DOHH2 (cell line): ENCODE results near the gene PRPF38B.
"Not testable (repeated sequence)": the region's sequence is repeated elsewhere in the genome, so short reads cannot be mapped to it uniquely, and the experiment has no call there.

Experiments
- H3F3A ChIP-seq: fragments of 200-600 bp; sonication (generic), shearing (Covaris generic); 2 replicates; pipeline ENCODE4 v1.6.0; 2016; ENCODE audit warnings: antibody characterized with exemption, mild to moderate bottlenecking; ENCODE audit not compliant: control insufficient read depth, insufficient read depth
- H3K27ac ChIP-seq: fragments of 200-600 bp; sonication (generic); 2 replicates; pipeline ENCODE4 v1.5.1; 2014; ENCODE audit warnings: low read depth, mild to moderate bottlenecking, low read length, moderate library complexity
- H3K27me3 ChIP-seq: fragments of 200-600 bp; sonication (generic); 2 replicates; pipeline ENCODE4 v1.6.1; 2014; ENCODE audit warnings: mild to moderate bottlenecking, low read length, mixed read lengths; ENCODE audit not compliant: control insufficient read depth
- H3K36me3 ChIP-seq: fragments of 200-600 bp; sonication (generic); 2 replicates; pipeline ENCODE4 v1.6.1; 2014; ENCODE audit warnings: mild to moderate bottlenecking, low read length, moderate library complexity, mixed read lengths; ENCODE audit not compliant: control insufficient read depth
- H3K4me1 ChIP-seq: fragments of 200-600 bp; sonication (generic); 2 replicates; pipeline ENCODE4 v1.6.1; 2014; ENCODE audit warnings: mild to moderate bottlenecking, low read length, mixed read lengths; ENCODE audit not compliant: control insufficient read depth
- H3K4me2 ChIP-seq: fragments of 200-600 bp; sonication (generic); 2 replicates; pipeline ENCODE4 v1.6.0; 2014; ENCODE audit warnings: mild to moderate bottlenecking, low read length, moderate library complexity
- H3K4me3 ChIP-seq: fragments of 200-600 bp; sonication (generic); 2 replicates; pipeline ENCODE4 v1.5.1; 2014; ENCODE audit warnings: mild to moderate bottlenecking, low read length, mixed read lengths
- H3K79me2 ChIP-seq: fragments of 200-600 bp; sonication (generic); 2 replicates; pipeline ENCODE4 v1.6.1; 2014; ENCODE audit warnings: mild to moderate bottlenecking, low read length, mixed read lengths; ENCODE audit not compliant: control insufficient read depth
- H3K9me2 ChIP-seq: fragments of 200-600 bp; sonication (generic); replicated peaks from 2 replicates; pipeline ENCODE4 v1.6.1; 2014; ENCODE audit warnings: mild to moderate bottlenecking, low read length, mixed read lengths; ENCODE audit not compliant: control insufficient read depth
- H3K9me3 ChIP-seq: fragments of 200-600 bp; sonication (generic); 2 replicates; pipeline ENCODE4 v1.6.1; 2014; ENCODE audit warnings: antibody characterized with exemption, low read length, mixed read lengths; ENCODE audit not compliant: control insufficient read depth, insufficient read depth
- H4K20me1 ChIP-seq: fragments of 200-600 bp; sonication (generic); 2 replicates; pipeline ENCODE4 v1.6.0; 2014; ENCODE audit warnings: low read depth, mild to moderate bottlenecking, antibody characterized with exemption, low read length, moderate library complexity; ENCODE audit not compliant: control insufficient read depth, insufficient read depth
- CTCF ChIP-seq: fragments of 200-600 bp; sonication (generic); IDR thresholded peaks from one replicate; pipeline ENCODE4 v1.5.1; 2014; ENCODE audit warnings: antibody characterized with exemption, mild to moderate bottlenecking, low read depth, low read length; ENCODE audit not compliant: poor library complexity, severe bottlenecking
- EZH2phosphoT487 ChIP-seq: fragments of 200-600 bp; sonication (generic); IDR thresholded peaks from 2 replicates; pipeline ENCODE4 v1.6.1; 2017; ENCODE audit warnings: borderline replicate concordance, mild to moderate bottlenecking, antibody characterized with exemption, low read length, moderate library complexity, mixed read lengths

Gene PRPF38B

DNA sequence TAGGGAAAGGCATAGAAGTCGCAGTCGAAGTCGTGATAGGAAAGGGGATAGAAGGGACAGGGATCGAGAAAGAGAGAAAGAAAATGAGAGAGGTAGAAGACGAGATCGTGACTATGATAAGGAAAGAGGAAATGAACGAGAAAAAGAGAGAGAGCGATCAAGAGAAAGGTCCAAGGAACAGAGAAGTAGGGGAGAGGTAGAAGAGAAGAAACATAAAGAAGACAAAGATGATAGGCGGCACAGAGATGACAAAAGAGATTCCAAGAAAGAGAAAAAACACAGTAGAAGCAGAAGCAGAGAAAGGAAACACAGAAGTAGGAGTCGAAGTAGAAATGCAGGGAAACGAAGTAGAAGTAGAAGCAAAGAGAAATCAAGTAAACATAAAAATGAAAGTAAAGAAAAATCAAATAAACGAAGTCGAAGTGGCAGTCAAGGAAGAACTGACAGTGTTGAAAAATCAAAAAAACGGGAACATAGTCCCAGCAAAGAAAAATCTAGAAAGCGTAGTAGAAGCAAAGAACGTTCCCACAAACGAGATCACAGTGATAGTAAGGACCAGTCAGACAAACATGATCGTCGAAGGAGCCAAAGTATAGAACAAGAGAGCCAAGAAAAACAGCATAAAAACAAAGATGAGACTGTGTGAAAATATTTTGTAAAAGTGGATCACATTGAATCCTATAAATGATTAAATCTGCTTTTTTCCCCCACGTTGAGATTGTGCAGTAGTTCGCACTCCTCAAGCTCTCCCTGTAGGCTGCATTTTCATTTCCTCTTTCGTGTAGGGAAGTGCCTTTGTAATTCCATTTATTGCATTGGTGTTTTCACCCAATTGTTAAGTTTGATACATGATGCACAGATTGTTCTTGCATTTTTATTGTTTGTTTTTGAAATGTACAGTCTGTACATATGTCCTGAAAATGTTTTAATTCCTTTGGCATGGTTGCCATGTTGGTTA, 7.5 kb downstream of the PRPF38B start:
- Histone ChIP-seq H3K36me3 (peaks cover 75% of the 10 kb centered on the region), H4K20me1 (peaks cover 26% of the 10 kb centered on the region), H3K79me2 (peaks cover 33% of the 10 kb centered on the region), H3K27me3 (no peaks in the 10 kb centered on the region), H3K27ac (no peak overlapping the region), H3K4me3 (no peak overlapping the region), H3K9me3 (no peaks in the 10 kb centered on the region), H3K4me1 (peaks cover 30% of the 10 kb centered on the region), H3K9me2 (no peaks in the 10 kb centered on the region), H3F3A (peaks cover 80% of the 10 kb centered on the region), H3K4me2 (no peak overlapping the region)
- TF ChIP-seq CTCF: no peak
- TF ChIP-seq EZH2phosphoT487: no peak

- H3K27ac ChIP-seq: no peak overlapping the region
- H3K36me3 ChIP-seq: peaks cover 58% of the 10 kb centered on the region
- no peak overlapping the region for H3K4me3 ChIP-seq
- H3K9me3 ChIP-seq: no peaks in the 10 kb centered on the region
- peaks cover 16% of the 10 kb centered on the region for H4K20me1 ChIP-seq
- no peak overlapping the region for H3K4me2 ChIP-seq
- H3K79me2 ChIP-seq: peaks cover 17% of the 10 kb centered on the region
- H3K9me2 ChIP-seq: no peaks in the 10 kb centered on the region
- peaks cover 73% of the 10 kb centered on the region for H3F3A ChIP-seq
- peaks cover 21% of the 10 kb centered on the region for H3K4me1 ChIP-seq
- TF ChIP-seq EZH2phosphoT487 (no peak), CTCF (no peak)
- no peaks in the 10 kb centered on the region for H3K27me3 ChIP-seq
These were observed 9.2 kb downstream of the PRPF38B start for GRCh38 chr1:108701176-108701849.

DNA sequence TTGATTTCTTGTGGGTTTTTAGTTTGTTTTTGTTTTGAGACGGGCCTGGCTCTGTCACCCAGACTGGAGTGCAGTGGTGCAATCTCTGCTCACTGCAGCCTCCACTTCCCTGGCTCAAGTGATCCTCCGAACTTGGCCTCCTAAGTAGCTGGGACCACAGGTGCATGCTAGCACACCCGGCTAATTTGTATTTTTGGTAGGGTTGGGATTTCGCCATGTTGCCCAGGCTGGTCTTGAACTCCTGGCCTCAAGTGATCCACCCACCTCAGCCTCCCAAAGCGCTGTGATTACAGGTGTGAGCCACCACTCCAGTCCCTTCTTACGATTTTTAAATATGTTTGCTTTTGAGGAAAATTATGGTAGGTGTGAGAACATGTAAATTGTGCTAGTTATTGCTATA, 10.0 kb downstream of the PRPF38B start:
- Histone ChIP-seq H3K4me1 (peaks cover 21% of the 10 kb centered on the region), H3K36me3 (peaks cover 50% of the 10 kb centered on the region), H3F3A (peaks cover 65% of the 10 kb centered on the region), H4K20me1 (peaks cover 13% of the 10 kb centered on the region)
- not testable (repeated sequence) for H3K4me3 ChIP-seq, H3K4me2 ChIP-seq, H3K9me2 ChIP-seq, H3K27ac ChIP-seq, H3K9me3 ChIP-seq, H3K27me3 ChIP-seq, H3K79me2 ChIP-seq

GRCh38 chr1:108703939-108704338, 11.8 kb downstream of the PRPF38B start:
- no peaks in the 10 kb centered on the region for H3K79me2 ChIP-seq
- no peaks in the 10 kb centered on the region for H3K27me3 ChIP-seq
- peaks cover 12% of the 10 kb centered on the region for H4K20me1 ChIP-seq
- peaks cover 48% of the 10 kb centered on the region for H3F3A ChIP-seq
- H3K4me1 ChIP-seq: peaks cover 21% of the 10 kb centered on the region
- no peak for TF ChIP-seq EZH2phosphoT487
- no peak for TF ChIP-seq CTCF
- H3K36me3 ChIP-seq: peaks cover 32% of the 10 kb centered on the region
- peak overlapping the region; percentile 28 for H3K27ac ChIP-seq
- peak overlapping the region; percentile 38 for H3K4me2 ChIP-seq
- no peaks in the 10 kb centered on the region for H3K9me3 ChIP-seq
- no peaks in the 10 kb centered on the region for H3K9me2 ChIP-seq
- peak overlapping the region; percentile 0; the same call in 1 of the 2 replicates for H3K4me3 ChIP-seq
